D721Med (cell line): ENCODE data around the gene PDE8A.

ENCODE experiments used
- DNase-seq: peaks from one replicate; pipeline ENCODE4 v3.0.0; 2011; ENCODE audit warnings: low spot score; ENCODE audit not compliant: insufficient read length
- FAIRE-seq: peaks from 2 replicates; lab custom pipeline; 2011; peaks lifted over from hg19 to GRCh38; lab: Jason Lieb, UNC
- TF ChIP-seq, protein P1 (sequence below): IDR thresholded peaks from 2 replicates; pipeline ENCODE4 v1.5.1; 2012; ENCODE audit warnings: mild to moderate bottlenecking, control low read depth; ENCODE audit not compliant: insufficient read depth; ENCODE audit errors: missing control alignments

Gene PDE8A

DNA sequence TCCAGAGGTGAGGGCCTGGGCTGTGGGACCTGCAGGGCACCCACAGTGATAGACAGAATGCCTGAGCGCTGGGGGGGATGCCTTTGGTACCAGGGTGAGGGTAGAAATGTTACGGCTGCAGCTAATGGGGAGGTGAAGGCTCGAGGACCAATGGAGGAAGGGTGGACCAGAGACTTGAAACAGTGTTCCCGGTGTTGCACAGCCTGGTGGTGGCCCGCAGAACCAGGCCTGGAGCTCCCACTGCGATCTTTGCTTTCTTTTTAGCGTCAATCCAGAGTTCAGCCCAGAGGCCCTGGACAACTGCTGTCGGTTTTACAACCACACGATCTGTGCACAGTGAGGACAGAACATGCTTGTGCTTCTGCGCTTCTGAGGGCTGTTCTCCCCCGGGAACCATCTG, 36.8 kb upstream of the PDE8A start:
- FAIRE-seq (no peak), DNase-seq (no peak)
- TF ChIP-seq, protein P1, sequence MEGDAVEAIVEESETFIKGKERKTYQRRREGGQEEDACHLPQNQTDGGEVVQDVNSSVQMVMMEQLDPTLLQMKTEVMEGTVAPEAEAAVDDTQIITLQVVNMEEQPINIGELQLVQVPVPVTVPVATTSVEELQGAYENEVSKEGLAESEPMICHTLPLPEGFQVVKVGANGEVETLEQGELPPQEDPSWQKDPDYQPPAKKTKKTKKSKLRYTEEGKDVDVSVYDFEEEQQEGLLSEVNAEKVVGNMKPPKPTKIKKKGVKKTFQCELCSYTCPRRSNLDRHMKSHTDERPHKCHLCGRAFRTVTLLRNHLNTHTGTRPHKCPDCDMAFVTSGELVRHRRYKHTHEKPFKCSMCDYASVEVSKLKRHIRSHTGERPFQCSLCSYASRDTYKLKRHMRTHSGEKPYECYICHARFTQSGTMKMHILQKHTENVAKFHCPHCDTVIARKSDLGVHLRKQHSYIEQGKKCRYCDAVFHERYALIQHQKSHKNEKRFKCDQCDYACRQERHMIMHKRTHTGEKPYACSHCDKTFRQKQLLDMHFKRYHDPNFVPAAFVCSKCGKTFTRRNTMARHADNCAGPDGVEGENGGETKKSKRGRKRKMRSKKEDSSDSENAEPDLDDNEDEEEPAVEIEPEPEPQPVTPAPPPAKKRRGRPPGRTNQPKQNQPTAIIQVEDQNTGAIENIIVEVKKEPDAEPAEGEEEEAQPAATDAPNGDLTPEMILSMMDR = no peak

GRCh38 chr15:84946772-84947489, 34.7 kb upstream of the PDE8A start:
- DNase-seq (no peak), FAIRE-seq (no peak)
- TF ChIP-seq, protein P1 = no peak

- DNase-seq = no peak
- TF ChIP-seq, protein P1 = no peak
- no peak for FAIRE-seq
These were observed 33.5 kb upstream of the PDE8A start for GRCh38 chr15:84947947-84948830.

DNA sequence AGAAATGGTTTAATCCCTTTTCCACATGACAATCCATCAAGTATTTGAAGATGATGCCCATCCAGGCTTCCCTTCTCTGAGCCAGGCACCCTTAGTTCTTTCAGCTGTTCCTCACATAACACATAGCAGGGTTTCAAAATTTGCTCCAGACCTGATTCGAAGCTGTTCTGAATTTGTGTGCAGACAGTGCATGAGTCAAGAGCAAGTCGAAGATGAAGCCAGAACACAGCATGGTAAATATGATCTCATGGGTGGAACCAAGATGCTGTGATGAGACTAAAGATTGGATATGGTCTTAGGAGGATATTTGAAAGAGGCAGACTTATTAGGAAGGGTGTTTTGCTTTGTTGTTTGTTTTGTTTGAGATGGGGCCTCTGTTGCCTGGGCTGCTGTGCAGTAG, 32.6 kb upstream of the PDE8A start:
- DNase-seq (no peak), FAIRE-seq (no peak)
- TF ChIP-seq, protein P1 = no peak

DNA sequence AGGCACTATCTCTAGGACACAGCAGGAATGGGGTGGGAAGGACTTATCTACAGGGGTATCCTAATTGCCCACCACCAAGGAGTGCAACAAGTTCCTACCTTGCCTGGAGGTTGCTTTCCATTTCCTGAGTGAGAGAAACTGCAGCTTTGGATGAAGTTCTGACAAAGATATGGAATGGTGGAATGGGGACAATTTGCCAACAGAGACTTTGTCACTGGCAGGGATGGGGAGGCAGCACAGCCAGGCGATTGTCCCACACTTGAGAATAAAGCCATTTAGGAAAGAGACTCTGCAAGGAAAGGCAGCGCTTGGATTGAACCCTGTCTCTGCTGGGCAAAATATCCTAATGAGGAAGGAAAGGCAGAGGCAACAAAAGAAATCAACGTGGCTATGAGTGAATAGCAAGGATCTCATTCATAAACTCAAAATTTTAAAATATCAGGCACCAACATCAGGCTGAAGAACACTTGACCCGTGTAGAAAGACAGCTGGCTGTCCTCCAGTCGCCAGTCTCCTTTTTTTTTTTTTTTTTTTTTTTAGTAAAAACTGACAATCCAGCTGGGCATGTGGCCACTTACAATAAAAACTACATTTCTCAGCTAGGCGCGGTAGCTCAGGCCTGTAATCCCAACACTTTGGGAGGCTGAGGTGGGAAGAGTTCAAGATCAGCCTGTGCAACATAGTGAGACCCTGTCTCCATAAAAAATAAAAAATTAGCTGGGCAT, 31.6 kb upstream of the PDE8A start:
- TF ChIP-seq, protein P1 = no peak
- DNase-seq (no peak), FAIRE-seq (no peak)

- FAIRE-seq (no peak), DNase-seq (no peak)
- TF ChIP-seq, protein P1 = no peak
These were observed 31.0 kb upstream of the PDE8A start for GRCh38 chr15:84950570-84951111.
